Inferior parietal cortex (tissue), 1 donor: ENCODE measurements around the gene RAPGEF3.
A peak's percentile ranks its signal among the peaks of the same experiment; 100 is the strongest.

Experiments
- DNase-seq: peaks from one replicate; pipeline ENCODE4 v3.0.0-alpha.2; 2016; ENCODE audit errors: extremely low spot score

Gene RAPGEF3

DNA sequence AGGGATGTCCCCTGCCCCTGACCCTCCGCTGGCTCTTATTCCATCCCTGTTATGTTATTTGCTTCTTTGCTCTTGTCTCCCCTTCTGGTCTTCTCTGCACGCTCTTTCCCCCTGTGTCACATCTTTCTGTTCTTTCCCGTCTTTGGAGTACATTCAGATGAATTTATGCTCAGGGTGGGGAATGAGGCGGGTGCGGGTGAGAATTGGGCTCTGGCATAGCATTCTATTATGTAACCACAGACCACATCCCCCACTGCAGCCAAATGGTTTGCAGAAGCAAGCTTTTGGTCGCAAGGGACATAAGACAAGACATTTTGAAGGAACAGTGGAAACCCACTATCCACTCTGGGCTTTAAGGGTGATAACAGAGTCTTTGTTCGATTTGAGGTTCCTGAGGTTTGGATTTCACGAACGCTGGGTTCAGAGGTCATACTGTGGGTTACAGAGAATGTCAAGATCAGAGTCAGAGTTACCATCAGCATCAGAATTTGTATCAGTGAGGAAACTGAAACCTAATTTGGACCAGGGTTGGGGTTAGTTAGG lies 37.2 kb downstream of the RAPGEF3 start:
- DNase-seq, result no peak

DNA sequence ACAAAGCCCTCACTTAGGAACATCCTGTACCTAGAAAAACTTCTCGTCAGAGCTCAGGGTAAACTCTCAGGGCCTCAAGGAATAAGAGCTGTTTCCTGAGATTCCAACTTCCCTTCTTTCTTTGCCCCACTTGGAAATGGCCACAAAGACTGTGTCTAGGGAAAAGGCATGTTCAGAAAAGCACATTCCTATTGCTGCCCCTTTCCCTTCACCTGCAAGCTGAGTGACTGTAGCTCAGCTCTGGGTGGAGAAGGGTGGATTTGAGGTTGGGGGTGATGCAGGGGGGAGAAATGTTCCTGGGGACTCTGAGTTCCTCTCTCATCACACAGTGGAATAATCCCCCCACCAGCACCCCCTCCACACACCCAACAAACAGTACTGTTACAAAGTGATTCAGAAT lies 40.1 kb downstream of the RAPGEF3 start:
- no peak for DNase-seq

DNA sequence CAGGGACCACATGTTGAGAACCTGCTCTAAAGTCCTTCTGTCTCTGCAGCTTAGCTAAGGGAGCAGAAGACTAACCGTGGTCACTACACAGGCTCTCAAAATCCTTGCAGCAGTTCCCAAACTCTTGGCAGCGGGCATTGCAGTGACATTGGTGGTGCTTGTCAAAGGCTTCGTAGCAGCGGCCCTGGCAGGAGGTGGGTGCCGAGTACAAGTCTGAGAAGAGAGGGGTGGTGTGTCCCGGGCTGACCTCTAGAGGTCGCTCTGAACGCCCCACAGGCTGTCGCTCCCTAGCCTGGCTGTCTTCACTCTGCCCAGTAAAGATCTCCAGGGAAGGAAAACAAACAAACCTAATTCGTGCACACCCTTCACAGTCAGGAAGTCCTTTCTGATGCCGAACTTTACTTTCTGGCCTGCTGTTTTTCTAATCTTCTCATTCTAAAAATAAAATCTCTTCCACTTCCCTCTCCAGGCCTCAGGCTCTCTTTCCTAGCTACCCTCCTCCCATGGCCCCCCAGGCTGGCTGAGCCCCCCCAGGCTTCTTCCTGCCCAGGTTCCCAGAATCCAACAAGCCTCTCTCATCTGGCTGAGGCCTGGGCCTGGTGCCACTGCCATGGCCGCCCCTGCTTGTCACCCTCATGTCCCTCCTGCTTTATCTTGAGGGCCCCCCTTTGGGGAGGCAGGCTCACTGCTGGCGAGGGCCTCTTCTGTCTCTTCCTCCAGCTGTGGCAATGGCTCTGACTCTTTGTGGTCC lies 41.1 kb downstream of the RAPGEF3 start:
- peak; percentile 78 for DNase-seq

DNA sequence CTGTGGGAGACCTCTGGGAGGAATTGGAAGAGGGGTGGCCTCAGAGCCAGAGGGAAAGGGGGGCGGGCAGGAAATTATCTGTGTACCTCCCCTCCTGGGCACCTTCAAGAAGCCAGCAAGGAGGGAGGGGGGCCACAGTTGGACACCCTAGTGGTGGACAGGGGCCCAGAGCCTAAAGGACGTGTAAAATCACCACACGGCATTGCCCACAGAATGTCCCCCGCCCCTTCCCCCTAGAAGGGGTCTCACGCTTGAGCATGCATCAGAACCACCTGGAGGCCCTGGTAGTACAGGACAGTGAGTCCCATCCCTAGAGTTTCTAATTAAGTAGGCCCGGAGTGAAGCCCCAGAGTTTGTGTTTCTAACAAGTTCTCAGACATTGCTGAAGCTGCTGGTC lies 41.6 kb downstream of the RAPGEF3 start:
- DNase-seq, result no peak

DNA sequence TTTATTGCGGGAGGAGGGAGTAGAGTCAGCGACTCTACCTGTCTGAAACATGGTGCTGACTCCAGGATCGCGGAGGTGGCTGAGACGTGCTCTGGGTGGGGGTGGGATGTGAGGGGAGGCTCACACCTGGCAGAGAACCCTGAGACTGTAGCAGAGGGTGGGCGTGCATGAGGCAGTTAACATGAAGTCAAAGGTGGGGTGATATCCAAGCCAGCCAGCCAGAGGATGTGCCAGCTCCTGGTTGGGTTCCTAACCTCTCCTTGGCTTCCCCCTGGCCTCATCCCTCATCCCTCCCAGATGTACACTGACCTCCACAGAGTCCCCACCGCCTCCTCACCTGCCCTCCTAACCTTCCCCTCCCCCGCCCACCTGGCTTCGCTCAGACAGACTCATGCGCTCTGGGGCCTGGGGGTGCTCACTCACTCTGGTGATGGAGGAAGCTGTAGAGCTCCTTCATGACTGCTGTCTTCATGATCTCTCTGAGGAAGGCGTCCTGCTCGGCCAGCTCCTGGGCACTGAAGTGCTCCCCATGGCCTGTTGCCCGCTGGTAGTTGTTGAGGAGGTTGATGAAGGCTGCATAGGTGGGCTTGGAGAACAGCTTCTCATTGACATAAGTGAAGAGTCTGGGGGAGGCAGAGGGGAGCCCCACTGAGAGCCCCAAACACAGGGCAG lies 42.7 kb downstream of the RAPGEF3 start:
- no peak for DNase-seq

DNA sequence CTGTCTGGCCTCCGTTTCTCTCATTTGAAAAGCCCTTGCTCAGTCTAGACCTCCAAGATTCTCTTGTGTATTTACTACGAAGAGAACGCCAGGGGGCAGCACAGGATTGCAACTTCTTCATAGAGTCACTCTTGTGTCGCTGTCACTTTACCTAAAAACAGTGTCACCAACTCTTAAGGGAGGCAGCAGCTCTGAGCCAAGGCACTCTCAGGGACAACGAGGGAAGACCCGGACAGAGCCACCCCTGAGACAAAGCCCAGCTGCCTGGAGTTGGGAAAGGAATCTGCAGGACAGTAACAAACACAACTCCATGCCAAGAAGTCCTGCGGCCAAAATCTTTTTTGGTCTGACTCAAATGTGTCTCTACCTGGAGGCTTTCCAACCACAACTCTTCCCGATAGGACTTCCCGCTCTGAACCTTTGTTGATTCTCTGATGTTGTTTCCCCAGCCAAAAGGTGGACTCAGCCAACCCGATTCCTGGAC lies 43.2 kb downstream of the RAPGEF3 start:
- peak; percentile 96 for DNase-seq

DNA sequence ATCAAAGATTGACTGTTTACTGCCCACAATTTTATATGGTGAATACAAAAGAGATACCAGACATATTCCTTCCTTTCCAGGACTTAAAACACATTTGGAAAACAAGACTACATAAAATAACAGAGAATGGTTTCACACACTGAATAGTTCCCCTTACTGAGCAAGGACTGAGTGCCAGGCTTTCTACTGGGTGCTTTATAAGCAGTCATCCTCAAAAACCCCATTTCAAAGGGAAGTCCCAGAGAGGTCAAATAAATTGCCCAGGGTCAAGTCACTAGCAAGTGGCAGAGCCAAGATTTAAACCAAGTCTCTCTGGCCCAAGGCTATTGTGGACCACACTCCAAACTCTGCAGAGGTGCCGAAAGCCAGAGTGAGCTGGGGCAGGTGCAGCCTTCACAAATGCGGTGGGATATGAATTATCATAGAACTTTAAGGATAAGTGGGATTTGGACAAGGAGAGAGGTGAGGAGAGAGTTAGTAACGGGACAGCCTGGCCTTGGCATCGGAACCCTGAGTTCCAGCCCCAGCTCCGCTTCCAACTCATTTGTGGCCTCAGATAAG lies 43.8 kb downstream of the RAPGEF3 start:
- DNase-seq, result no peak

DNA sequence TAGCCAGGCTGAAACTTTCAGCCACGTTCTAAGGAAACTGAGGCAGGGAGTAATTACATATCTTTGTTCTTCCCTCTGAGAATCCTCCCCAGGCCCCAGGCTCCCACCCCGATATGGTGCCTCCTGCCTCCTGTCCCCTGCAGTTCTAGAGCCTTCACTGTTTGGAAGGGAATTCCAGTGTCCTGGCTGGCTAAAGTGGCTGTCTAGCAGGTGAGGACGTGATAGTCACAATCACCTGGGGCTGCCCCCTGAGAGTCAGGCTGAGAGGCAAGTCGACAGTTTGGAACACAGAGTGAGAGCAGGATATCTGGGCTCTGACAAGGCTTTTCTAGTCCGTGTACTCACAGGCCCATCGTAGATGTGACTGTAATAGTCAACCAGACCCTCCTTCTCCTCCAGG lies 46.5 kb downstream of the RAPGEF3 start:
- no peak for DNase-seq

DNA sequence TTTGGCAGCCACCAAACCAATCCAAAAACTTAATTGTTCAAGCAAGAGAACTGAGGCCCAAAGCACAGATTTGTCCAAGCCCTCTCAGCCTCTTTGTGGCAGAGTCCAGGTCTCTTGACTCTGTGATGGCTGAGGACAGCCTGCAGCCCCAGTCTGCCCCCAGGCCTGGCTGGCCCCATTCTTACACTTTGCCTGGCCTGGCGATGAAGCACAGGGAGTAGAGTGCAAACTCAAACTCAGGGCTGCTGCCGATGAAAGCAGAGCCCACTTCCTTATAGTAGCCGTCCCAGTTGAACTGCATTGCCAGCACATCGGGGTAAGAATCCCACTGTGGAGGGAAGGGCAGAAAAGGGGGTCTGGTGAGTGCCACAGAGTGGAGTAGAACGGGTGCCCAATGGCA lies 47.2 kb downstream of the RAPGEF3 start:
- DNase-seq, result no peak

DNA sequence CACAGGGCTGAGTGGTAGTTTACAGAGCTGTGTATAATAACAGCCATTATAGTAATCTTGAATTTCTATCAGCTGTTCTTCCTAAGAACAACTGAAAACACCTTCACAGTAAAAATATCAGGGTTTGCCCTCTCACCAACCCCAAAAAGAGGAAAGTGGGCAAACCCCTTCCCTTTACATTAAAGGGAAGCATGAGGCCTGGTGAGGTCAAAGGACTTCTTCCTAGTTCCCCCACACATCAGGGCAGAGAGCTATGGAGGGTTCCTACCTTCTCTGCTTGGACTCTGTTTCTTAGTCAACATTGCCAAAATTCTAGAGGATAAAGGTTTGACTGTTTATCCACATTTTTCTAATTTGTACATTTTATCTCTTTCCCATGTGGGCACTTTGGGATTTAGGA lies 48.4 kb downstream of the RAPGEF3 start:
- DNase-seq, result no peak

DNA sequence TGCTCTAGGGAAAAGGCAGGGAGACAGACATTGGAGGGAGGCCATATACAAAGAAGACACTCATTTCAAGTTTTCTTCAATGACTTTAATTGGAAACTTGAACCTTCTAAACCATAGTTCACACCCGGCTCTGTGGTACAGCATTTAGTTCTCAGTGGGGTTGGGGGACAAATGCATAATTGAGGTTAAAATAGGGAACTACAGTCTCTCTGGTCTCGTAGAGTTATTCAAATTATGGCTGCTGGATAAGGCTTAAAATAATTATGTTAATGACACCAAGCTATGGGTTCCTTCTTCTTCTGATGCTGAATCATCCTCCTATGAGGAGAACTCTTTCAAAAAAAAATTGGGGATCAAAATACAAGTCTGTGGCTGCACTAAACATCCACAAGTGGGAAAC lies 49.0 kb downstream of the RAPGEF3 start:
- DNase-seq, result no peak

DNA sequence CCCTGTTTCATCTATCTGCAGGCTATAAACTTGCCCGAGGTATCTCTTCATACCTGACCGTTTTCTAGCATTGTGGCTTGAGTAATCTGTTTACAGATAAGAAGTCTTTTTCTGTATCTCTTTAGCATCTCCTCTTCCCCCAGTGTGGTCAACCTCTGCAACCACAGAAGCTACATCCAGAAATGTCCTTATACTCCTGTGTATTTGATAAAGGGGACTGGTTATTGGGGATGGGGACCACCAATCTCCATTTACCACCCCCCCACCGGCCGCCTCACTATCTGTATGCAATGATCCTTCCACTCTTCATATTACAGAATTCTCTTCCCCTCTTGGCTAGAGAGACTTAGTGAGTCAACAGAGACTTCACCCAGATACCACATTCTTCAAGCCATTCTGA lies 49.4 kb downstream of the RAPGEF3 start:
- no peak for DNase-seq

DNA sequence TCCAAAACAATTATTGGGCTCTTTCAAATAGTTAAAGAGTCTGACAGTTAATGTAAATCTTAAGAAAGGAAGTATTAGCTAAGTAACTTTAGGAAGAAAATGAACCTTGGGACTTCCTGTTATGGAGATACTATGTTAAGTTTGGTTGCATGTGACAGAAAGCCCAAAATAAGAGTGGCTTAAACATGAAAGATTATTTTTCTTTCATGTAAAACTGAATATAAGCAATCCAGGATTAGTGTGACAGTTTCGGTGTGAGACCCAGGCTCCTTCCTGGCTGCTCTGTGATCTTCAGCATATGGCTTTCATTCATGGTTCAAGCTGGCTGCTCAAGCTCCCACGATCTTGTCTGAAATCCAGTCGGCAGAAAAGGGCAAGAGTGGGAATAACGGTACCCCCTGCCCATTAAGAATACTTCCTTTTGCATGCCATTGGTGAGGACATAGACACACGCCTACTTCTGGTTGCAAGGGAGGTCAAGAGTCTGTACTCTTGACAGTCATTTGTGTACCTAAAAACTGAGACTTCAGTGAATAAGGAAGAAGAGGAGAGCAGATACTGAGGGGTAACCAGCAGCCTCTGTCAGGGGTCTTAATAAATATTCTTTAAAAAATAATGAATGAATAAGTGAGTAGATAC lies 50.7 kb downstream of the RAPGEF3 start:
- DNase-seq, result no peak

DNA sequence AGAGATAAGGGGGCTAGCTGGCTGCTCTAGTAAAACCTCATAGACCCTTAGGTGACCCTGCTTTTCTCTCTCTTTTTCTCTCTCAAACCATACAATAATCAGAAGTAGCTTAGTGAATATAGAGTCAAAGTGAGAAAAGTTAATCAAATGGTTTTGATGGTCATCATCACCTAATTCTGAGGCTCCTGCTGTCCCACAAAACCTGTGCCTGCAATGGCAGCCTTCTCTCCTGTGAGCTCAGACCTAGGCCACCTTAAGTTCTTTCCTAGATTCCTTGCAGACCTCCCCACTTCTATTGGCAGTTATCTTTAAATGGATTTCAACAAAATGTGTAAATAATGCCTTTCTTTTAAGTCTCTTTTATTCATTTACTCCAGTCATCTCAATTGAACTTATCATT lies 51.3 kb downstream of the RAPGEF3 start:
- no peak for DNase-seq

DNA sequence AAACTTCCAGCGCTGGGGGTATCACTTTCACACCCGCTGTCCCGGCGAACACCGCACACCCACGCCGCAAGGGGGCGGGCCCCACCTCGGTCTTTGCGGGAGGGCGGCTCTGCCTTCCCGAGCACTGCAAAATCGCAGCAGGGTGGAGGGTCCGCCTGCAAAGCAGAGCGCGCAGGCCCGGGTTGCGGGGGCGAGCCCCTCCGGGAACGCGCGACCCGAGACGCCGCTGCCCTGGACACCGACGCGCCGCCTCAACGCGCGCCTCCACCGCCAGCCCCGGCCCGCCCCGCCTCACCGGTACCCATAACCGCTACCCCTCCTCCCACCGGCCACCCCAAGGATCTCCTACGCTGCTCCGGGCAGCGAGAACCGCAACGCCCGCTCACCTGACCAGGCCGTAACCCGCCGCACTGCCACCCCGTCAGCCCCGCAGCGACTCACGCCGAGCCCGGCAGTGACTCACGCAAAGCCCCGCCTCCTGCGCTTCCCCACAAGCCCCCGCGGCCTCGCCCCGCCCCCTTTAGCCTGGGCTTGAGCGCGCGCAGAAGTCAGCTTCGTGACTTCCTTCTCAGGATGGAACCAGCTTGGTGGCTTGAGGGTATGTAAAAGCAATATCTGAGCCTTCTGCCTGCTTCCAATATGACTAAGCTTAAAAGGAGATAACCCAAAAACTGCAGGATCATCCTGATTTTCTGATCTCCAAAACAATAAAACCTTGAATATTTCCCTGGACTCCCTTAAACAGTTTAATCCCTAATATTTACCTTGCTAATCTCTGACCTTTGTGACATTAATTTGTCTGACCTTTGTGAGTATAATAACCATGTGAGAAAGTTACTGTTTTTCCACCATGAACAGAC lies 52.9 kb downstream of the RAPGEF3 start, which contains the start of gene RPAP3:
Gene RPAP3 (minus strand): TSS at position 465 of the 860 bp plus-strand sequence. CDS start 3,190 bp downstream, outside the sequence.
- peak; percentile 92 for DNase-seq

DNA sequence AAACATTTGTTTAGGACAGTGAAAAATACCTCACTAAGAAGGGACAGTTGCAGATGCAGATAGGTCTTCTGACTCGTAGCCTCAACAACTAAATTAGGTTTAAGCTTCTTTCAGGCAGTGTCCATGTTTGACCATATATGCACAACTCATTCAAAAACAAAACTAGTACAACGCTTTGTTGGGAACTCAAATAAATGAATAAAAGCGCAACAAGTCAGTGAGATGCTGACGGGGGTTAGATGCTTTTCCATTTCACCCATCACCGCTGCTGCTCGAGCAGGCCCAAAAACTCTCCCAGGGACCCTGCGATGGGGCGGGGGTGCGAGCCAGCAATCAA lies 53.5 kb downstream of the RAPGEF3 start:
- DNase-seq, result no peak

DNA sequence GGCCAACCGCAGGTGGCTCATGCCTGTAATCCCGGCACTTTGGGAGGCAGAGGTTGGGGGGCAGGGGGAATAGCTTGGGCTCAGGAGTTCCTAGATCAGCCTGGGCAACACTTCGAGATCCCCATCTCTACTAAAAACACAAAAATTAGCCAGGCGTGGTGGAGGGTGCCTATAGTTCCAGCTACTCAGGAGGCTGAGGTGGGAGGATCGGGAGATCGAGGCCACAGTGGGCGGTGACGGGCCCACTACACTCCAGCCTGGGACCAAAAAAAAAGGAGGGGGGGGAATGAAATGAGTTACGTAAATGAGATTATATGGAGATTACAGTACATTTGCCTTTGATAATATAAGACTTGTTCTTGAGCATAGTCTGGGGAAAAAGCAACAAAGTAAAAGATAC lies 54.0 kb downstream of the RAPGEF3 start:
- no peak for DNase-seq

DNA sequence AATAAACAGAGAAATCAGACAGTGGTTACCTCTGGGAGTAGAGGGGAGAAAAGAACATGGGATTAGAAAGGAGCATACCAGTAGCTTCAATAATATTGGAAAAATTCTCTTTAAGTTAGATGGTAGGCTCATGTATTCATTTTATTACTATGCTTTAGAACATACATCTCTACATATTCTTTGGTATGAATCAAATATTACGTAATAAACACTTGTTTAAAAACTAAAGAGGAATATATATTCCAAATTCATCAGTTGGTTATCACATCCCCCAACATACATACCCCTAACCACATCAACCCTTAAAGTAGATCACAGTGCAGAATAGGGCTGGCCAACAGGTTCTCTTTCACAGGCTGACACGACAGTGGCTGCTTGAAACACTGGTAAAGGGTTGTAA lies 58.4 kb downstream of the RAPGEF3 start:
- DNase-seq, result no peak

DNA sequence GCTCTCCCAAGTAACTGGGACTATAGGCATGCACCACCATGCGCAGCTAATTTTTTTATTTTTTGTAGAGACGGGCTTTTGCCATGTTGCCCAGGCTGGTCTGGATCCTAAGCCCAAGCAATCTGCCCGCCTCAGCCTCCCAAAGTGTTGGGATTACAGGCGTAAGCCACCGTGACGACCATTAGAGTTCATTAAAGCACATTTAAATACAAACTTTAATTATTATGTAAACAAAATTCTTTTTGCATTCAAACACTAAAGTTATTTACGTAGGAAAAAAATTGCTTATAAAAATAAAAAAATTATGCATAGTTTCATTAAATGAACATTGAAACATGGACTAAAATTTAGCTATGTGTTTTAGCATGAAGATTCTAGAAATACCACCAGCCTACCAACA lies 60.0 kb downstream of the RAPGEF3 start:
- no peak for DNase-seq

DNA sequence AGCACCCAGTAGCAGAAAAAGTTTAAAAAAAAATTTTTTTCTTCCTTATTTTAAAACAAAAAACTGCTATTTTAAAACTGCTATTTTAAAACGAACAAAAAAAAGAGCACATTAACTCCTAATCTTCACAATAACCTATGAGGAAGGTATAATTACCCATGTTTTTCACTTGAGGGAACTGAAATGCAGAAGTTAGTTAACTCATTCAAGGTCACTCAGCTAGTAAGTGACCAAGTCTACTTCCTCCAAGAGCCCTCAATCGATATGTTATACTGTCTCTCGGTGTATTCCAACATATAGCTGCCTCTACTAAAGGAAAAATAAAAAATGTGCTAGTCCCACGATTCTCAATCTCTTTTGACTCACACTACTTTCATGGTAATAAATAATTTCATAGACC lies 60.6 kb downstream of the RAPGEF3 start:
- DNase-seq, result no peak

DNA sequence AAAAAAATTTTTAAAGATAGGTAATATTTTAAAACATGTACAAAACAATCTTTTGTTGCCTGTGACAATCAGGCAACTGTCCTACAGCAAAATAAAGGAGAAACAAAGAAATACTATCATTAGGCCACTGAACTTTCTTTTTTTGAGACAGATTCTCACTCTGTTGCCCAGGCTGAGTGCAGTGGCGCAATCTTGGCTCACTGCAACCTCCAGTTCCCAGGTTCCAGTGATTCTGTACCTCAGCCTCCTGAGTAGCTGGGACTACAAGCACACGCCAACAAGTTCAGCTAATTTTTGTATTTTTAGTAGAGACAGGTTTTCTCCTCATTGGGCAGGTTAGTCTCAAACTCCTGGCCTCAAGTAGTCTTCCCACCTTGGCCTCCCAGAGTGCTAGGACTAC lies 69.5 kb downstream of the RAPGEF3 start:
- no peak for DNase-seq
